Measurements from ENCODE around the gene HPD. TPM values are rescaled to one million over a fixed set of nuclear protein-coding genes. Genes with fewer than 3 reads are reported as not detected.

The HPD gene
- total and polyA plus RNA-seq, 2 of the 4 experiments (the other 2 are of a cell fraction), result 0.15 to 0.18 TPM

DNA sequence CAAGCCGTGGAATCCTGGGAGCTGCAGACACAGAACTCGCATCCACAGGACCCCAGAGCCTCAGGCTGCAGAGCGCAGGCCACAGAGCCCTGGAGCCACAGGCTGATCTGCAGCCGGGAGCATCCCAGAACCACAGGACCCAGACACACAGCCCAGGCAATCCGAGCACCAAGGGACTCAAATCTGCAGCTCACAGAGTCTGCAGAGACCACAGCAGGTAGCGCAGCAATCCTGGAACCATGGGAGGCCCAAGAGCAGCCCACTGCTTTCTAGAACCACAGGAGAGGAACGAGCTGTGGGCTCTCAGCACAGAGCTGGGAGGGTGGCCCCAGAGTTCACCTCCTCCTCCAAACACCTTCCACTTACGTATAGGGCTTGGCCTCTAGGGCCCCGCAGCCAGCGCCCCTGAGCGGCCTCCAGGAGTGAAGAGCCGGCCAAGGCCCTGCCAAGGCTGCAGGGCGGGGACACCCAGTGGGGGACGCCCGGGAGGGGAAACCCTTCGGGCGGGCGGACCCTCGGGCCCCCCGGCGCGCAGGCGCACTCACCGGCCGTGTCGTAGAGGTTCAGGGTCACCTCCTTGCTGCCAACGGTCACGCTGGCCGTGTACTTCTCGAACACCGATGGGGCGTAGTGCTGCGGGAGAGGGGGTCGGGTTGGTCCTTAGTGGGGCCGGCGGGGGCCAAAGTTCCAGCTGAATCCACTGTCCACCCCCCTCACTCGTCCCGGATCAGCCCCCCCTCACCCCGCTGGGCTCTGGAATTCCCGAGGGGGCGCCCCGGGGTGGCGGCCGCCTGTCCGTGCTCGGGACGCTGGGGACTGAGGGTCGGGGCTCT is 65.8 kb downstream of the HPD start (continued):
- no peak for TF ChIP-seq RCOR1 (IDR thresholded peaks at IDR 0.05; ENCODE audit: insufficient replicate concordance, low read length)
- TF ChIP-seq MXI1 (IDR thresholded peaks at IDR 0.05; ENCODE audit: borderline replicate concordance, low read depth, low read length), result no peak

DNA sequence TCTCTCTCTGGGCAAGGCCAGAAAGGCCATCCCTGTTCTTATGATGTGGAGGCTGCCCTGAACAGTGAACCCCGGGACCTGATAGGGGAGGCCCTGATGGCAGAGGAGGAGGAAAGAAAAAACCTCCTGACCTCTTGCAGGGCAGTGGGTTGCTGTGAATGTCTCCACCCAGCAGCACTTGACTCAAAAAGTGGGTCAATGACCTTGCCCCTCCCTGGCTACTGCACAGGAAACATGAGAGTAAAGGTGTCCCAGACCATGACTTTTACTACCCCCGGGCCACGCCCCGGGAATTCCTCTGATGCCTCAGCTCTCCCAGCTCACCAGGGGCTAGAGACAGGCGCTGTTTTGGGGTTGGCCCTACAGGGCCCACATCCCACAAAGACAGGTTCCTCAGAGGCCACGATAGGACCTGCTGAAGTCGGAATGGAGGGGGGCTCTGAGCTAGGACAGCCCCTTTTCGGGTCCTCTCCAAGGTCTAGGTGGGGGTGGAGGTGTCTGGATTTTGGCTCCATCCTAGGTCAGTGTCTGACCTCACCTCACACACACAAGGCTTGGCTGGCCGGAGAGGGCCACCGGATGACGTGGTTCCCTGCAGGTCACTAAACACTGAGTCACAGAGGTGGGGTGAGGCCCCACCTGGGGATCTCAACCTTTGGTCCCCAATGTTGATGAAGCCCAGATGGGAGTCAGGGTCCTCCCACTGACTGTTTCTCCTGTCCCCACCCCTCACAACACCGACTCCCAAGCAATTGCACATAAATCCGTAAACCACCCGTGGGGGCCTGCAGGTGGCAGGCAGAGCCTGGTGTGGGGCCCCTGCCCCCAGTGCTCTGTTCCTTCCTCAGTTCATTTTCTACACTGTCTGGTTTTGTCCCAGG is 66.7 kb downstream of the HPD start:
- intact Hi-C loops (cut with micrococcal nuclease) (loop anchor here (5.0 to 10.0 kb wide), 2 partner anchors 80 to 237 kb away; partner anchors contain the start of gene TMEM120B), in situ Hi-C loops (cut with MboI; ENCODE audit: low sequenced_read_pairs) (no loop called here), dilution Hi-C loops (cut with HindIII; ENCODE audit: low sequenced_read_pairs, unreplicated experiment) (no loop called here)
- peaks cover 6% of the 10 kb centered on the region; the same call in 1 of the 2 replicates for H3K9me1 ChIP-seq (ENCODE audit: insufficient read depth, low read length)
- H2BK15ac ChIP-seq (ENCODE audit: low read depth, low read length), result no peak overlapping the region
- H4K8ac ChIP-seq (ENCODE audit: low read depth in 2 of 2, low read length in 2 of 2), result no peak overlapping the region
- no peak overlapping the region for H3K56ac ChIP-seq (ENCODE audit: extremely low read depth, insufficient read depth, low read length)
- no peak overlapping the region for H3K4ac ChIP-seq (ENCODE audit: low read depth, low read length)
- H2AK5ac ChIP-seq (ENCODE audit: low read depth, low read length), result no peak overlapping the region
- no peak overlapping the region for H3K4me2 ChIP-seq (ENCODE audit: low read depth, low read length)
- peaks cover 8% of the 10 kb centered on the region; the same call in 1 of the 2 replicates for H4K20me1 ChIP-seq (ENCODE audit: insufficient read depth, low read length)
- no peak overlapping the region for H3K9ac ChIP-seq (ENCODE audit: low read depth, low read length)
- H3K27me3 ChIP-seq (ENCODE audit: control insufficient read depth, insufficient read depth, low read length), result no peaks in the 10 kb centered on the region
- H3K36me3 ChIP-seq (ENCODE audit: control insufficient read depth, insufficient read depth, low read length), result peaks cover 7% of the 10 kb centered on the region; the same call in 1 of the 2 replicates
- DNase-seq (no peak), ATAC-seq (ENCODE audit: low read depth) (no peak)
- H3K23ac ChIP-seq (ENCODE audit: low read depth, low read length), result no peak overlapping the region
- H2AK9ac ChIP-seq (replicated peaks; ENCODE audit: low read depth, low read length, poor library complexity), result peak overlapping the region; percentile 11
- H2BK120ac ChIP-seq (ENCODE audit: low read depth, low read length), result no peak overlapping the region
- no peak overlapping the region for H3K27ac ChIP-seq (ENCODE audit: insufficient read depth, low read length)
- H3K14ac ChIP-seq (replicated peaks; ENCODE audit: low read depth, low read length), result no peak overlapping the region
- no peak overlapping the region for H3K4me3 ChIP-seq (ENCODE audit: insufficient read depth, low read depth, low read length)
- peaks cover 7% of the 10 kb centered on the region for H3K4me1 ChIP-seq (ENCODE audit: control insufficient read depth, insufficient read depth, low read length)
- WGBS, 2 experiments (ENCODE audit: extremely low coverage in 2 of 2, insufficient read length in 1 of 2), result 71% methylated on average over 3 of the region's 14 CpGs; no CpG with 5 or more reads in 1 of the 2 experiments
- H2AFZ ChIP-seq (replicated peaks; ENCODE audit: low read length, poor library complexity), result peak overlapping the region; percentile 36
- H2BK5ac ChIP-seq (ENCODE audit: low read depth, low read length, poor library complexity, severe bottlenecking), result no peak overlapping the region
- ChIA-PET POLR2A (ENCODE audit: unreplicated experiment) (no interaction called here), CTCF (no interaction called here)
- H4K91ac ChIP-seq (ENCODE audit: insufficient read depth, low read depth, low read length), result no peak overlapping the region
- no peaks in the 10 kb centered on the region for H3K9me3 ChIP-seq (ENCODE audit: control insufficient read depth, insufficient read depth, low read length)
- H3K79me1 ChIP-seq (ENCODE audit: low read depth in 1 of 2, low read length in 2 of 2), result peaks cover 0 to 24% of the 10 kb centered on the region in 2 experiments; a peak in 2 of 4 replicates
- H3K18ac ChIP-seq (ENCODE audit: low read depth, low read length), result no peak overlapping the region
- no TSS peak for BruUV-seq (replicated peaks)
- H4K5ac ChIP-seq (ENCODE audit: low read depth, low read length), result no peak overlapping the region
- no peak overlapping the region for H2BK20ac ChIP-seq (ENCODE audit: low read depth, low read length)
- TF ChIP-seq NFE2L2 (IDR thresholded peaks at IDR 0.05; ENCODE audit: low read depth, low read length), result no peak
- no peak for TF ChIP-seq RCOR1 (IDR thresholded peaks at IDR 0.05; ENCODE audit: insufficient replicate concordance, low read length)
- TF ChIP-seq, protein P1, sequence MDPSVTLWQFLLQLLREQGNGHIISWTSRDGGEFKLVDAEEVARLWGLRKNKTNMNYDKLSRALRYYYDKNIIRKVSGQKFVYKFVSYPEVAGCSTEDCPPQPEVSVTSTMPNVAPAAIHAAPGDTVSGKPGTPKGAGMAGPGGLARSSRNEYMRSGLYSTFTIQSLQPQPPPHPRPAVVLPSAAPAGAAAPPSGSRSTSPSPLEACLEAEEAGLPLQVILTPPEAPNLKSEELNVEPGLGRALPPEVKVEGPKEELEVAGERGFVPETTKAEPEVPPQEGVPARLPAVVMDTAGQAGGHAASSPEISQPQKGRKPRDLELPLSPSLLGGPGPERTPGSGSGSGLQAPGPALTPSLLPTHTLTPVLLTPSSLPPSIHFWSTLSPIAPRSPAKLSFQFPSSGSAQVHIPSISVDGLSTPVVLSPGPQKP (IDR thresholded peaks at IDR 0.05; ENCODE audit: borderline replicate concordance, low read depth, low read length), result no peak
- no peak for TF ChIP-seq CHD1 (IDR thresholded peaks at IDR 0.05; ENCODE audit: low read depth, low read length)
- TF ChIP-seq BHLHE40 (IDR thresholded peaks at IDR 0.05; ENCODE audit: low read depth, low read length), result no peak
- no peak for TF ChIP-seq MAFK (IDR thresholded peaks at IDR 0.05; ENCODE audit: low read depth, low read length)
- TF ChIP-seq, protein P2, sequence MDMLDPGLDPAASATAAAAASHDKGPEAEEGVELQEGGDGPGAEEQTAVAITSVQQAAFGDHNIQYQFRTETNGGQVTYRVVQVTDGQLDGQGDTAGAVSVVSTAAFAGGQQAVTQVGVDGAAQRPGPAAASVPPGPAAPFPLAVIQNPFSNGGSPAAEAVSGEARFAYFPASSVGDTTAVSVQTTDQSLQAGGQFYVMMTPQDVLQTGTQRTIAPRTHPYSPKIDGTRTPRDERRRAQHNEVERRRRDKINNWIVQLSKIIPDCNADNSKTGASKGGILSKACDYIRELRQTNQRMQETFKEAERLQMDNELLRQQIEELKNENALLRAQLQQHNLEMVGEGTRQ (IDR thresholded peaks at IDR 0.05; ENCODE audit: low read depth, low read length), result no peak
- no peak for TF ChIP-seq RAD21 (IDR thresholded peaks at IDR 0.05; ENCODE audit: low read length)
- no peak for TF ChIP-seq RFX5 (IDR thresholded peaks at IDR 0.05; ENCODE audit: low read depth, low read length)
- TF ChIP-seq CEBPB (IDR thresholded peaks at IDR 0.05; ENCODE audit: low read depth, low read length), result no peak
- TF ChIP-seq SMC3 (IDR thresholded peaks at IDR 0.05; ENCODE audit: low read depth, low read length), result no peak
